Activated naive CD4-positive, alpha-beta T cell (primary cell): Measurements from ENCODE around the gene RAET1G.
"Not testable (repeated sequence)": the region's sequence is repeated elsewhere in the genome, so short reads cannot be mapped to it uniquely, and the experiment has no call there.

Experiments
- DNase-seq, 4 experiments: peaks; one replicate each; lab custom pipeline; 2025; lab: John Stamatoyannopoulos, UW

RAET1G gene

DNA sequence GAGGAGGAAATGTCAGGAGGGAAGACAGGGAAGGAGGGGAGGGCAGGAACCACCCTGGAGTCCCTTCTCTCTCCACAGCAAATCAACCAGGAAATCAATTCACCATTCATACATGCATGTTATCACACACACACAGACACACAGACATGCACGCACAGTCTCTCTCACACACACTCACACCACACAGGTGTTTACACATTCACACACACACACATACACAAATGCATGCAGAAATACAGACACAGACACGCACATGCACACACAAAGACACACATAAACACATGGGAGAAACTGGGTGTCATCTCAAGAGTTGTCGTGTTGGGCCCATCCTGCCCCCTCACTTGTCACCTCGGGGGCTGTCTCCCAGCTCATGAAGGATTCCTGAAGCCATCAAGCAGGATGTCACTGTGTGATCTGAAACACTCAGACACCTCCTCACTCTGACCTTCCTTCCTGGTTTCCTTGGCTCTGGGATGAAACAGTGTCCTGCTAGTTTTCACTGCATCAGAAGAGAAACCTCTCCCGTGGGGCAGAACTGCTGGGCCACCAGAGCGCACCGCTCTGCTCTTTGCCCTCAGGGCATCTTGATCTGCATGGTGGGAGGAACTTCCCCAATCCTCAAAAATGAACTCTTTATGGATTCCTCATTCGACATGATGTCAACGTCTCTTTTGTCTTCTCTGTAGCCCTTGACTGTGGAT lies 9.2 kb downstream of the RAET1G start:
- no peak for DNase-seq

DNA sequence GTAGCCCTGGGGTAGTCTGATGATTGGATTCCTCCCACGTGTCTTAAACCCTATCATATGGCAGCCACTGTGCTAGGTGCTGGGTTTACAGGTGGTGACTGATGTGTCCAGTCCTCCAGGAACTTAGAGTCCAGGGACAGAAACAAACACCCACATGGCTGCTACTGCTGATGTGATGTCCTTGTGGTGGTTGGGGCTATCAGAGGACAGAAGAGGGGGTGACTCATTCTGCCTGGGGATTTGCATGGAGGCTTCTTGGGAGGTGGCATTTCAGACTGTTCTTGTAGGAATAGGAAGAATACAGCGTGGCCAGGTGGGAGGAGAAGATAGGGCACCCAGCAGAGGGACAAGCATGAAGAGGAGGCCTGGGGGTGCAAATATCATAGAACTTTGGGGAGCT lies 9.8 kb downstream of the RAET1G start:
- DNase-seq = no peak

DNA sequence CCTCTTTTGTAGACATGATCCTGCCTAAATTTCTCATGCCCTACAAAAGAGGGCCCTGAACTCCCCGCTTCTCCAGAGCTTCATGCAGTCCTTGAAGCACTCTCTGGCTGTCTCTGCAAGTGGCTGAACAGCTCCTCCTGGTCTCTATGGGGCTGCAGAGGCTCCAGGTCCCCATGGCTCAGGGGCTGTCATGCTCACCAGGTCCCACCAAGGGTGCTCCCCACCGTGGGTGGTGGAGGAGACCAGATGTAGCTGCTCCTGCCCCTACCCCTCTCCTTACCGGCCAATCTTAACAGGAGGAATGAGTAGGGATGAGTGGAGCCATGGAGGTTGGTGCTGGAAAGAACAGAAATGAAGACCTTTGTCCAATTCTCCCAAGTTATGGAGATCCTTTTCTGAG lies 10.2 kb downstream of the RAET1G start:
- DNase-seq = not testable (repeated sequence)

DNA sequence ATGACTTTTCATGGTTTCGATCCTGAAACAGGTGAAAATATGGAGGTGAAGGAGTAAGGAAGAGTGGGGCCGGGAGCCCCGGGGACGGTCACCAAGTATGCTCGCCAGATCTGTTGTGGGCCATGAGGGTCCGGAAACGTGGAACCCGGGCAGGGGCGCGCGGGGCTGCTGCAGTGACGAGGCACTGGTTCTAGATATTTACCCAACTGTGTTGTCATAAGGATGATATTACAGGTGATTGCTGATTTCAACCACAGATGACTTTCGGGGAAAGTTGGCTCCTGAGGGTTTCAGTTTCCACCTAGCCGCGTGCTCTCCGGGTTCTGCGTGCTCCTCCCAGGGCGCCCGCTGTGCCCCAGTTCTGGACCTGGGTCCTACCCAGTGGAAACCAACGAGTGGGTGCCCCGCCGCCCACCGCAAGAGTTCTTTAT lies 12.2 kb downstream of the RAET1G start:
- no peak for DNase-seq

DNA sequence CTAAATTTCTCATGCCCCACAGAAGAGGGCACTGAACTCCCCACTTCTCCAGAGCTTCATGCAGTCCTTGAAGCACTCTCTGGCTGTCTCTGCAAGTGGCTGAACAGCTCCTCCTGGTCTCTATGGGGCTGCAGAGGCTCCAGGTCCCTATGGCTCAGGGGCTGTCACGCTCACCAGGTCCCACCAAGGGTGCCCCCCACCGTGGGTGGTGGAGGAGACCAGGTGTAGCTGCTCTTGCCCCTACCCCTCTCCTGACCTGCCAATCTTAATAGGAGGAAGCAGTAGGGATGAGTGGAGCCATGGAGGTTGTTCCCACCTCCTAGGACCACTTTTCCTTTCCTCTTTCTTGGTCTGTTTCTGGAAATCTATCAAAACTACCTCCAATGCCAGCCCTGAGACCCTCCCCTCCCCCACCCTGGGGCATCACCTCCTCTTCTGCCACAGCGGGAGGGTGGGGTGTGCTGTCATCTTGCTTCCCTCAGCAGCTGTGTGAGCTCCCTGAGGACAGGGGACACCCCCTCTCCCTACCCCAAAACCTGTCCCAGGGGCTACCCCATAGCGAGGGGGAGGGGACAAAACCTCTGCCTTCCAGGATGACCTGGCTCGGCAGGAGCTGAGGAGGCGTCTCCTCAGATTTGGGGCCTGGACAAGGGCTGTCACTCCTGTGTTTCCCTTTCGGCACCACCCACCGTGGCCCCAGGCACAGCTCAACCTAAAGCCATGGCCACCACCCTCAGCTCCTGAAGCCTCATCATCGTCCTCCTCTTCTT lies 13.0 kb downstream of the RAET1G start:
- no peak for DNase-seq

DNA sequence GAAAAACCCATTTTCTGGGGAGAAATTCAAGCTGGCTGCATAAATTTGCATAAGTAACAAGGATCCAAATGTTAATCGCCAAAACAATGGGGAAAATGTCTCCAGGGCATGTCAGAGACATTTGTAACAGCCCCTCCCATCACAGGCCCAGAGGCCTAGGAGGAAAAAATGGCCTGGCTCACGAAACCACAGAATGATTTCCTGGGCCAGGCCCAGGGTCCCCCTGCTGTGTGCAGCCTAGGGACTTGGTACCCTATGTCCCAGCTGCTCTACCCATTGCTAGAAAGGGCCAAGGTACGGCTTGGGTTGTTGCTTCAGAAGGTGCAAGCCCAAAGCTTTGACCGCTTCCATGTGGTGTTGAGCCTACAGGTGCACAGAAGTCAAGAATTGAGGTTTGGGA lies 14.4 kb downstream of the RAET1G start:
- not testable (repeated sequence) for DNase-seq

DNA sequence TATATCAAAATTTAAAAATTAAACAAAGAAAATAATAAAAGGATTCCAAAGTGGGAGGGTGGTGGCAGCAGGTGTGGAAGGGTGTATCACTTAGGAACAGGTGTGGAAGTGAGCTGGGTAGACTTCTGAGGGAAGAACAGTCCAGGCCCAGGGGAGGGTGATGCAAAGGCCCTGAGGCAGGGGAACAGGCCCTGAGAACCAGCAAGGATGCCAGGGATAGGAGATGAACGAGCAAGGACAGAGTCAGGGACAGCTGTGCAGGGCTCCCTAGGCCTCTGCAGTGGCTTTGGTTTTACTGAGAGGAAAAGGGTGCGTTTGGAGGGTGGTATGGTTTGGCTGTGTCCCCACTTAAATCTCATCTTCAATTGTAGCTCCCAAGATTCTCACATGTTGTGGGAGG lies 15.6 kb downstream of the RAET1G start:
- DNase-seq = no peak

DNA sequence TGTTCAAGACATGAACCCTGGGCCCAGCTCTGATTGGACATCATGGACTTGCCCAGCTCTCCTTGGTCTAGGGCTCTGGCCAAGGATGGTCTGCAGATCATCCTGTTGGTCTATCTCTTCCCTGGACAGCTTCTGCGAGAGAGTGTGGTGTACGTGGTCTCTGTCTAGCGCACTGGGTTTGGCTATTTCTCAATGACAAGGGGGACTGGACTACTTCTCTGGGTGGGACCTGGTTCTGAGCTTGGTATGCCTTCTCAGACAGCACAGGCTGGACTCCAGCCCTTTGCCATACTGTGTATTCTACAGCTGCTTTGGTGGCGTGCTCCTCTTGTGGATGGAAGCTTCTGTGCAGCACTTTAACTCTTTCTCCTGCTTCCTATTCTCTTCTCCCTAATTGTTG lies 16.5 kb downstream of the RAET1G start:
- DNase-seq = no peak

DNA sequence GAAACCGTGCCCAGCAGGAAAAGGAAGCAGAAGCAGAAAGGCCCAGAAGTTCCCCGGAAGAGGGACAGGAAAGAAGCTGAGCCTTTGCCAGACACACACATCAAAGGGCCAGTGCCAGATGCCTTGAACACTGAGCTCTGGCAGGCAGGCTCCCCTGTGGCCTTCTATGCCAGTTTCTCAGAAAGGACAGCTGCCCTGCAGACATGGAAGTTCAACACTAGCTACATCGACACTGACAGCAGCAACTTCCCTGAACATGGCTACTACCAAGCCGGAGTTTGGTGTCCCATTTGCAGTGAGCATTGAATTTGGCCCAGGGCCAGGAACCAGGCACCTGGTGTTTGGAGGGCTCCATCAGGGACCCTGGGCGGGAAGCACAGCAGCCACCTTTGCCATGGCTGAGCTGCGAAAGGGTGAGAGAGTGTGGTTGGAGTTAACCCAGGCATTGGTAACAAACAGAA lies 17.0 kb downstream of the RAET1G start:
- no peak for DNase-seq

DNA sequence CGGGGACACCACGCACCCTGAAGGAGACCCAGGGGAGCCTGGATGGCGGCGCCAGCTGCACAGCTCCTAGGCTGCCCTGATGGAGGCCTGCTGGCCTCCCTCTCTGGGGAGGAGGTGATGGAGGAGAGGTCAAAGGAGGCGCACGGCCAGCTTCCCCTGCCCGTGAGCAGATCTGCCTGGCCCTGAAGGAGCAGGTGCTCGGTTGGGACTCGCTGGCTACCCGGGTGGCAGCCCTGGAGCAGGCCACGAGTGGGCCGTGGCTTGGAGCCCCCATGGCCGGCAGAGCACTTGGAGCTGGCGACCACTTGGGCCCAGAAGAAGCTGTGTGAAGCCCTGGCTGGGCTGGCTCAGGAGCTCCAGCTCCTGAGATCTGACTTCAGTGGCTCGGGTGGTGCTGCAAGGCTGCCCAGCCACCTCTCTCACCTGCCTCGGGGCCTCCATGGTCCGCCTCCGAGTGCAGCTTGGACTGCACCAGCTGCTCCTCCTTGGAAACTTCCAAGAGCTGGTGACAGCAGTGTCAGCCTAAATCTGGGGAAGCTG lies 17.5 kb downstream of the RAET1G start:
- DNase-seq = no peak

DNA sequence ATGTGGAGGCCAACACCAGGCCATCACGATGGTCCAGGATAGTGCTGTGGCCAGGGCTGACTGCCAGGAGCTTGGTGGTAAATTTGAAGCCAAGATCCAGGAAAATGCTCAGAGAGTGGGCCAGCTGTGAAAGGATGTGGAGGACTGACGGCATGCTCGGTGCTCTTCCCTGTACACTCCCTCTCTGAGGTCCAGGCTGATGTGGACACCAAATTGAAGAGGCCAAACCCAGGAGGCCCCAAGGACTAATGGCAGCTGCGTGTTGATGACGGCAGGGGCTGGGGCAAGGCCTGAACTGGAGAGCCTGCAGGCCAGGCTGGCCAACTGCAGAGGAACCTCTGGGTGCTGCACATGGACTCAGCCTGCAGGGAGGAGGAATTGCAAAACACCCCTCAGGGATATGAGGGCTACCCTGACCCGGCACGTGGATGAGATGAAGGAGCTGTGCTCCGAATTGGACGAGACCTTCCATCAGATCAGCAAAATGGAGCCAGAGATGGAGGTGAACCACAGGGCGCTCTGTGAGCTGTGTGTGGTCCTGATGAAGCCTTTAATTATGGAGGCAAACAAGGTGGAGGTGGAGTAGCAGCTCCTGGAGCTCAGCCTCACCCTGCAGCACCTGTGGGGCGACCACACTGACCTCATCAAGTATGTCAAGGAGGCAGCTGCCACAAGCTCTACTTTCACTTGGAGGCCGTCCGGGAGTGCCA lies 18.1 kb downstream of the RAET1G start:
- no peak for DNase-seq

DNA sequence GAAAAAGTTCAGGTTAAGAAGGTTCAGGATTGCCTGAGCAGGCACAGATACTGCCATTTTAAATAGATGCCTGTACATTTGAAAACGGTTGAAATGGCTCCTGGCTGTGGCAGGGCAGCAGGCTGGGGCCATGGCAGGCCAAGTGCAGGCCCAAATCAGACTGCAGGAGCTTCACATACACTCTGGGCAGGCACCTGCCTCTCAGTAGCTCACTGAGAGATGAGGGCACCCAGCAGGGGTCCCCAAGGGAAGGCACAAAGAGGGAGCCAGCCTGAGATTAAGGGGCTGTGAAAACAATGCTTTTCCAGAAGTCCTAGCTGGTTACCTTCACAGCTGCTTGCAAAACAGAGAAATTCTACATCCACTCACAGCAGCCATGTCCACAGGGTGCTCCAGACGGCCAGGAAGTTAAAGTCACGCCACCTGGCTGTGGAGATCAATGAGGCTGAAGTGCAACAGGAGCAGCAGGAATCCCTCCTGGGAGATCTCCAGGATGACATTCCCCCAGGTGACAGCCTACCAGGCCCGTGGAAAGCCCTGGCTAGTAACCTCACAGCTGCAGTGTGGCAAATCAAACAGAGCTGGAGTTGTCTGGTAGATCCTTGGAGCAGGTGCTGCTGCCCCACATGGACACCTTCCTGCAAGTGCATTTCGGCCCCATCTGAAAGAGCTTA lies 18.8 kb downstream of the RAET1G start:
- no peak for DNase-seq

DNA sequence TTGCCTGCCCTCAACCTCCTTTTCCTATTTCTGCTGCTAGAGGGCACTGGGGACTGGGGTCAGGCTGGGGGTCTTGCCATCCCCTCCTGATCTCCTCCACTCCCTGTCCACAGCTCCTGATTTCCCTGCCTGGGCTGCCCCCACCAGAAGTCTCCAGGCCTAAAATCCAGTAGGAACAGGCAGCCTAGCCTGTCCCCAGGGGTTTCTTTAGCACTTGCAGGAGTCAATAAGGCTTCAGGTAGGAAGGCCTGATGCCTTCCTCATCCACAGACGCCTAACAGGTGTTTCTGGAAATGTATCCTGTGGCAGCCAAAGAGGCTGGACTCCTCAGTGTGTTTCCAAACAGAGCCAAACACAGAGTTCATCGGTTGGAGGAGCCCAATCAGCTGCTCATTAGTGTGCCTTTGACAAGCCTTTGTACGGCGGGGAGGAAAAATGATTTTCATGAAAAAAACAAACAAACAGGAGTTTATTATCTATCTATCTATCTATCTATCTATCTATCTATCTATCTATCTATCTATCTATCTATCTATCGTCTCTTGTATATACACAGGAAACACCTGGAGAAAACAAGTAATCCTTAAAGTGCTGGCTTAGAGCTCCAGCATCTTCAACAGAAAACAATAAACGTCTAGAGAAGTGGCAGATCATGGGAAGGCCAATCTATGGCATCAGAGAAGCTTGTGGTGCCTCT lies 21.3 kb downstream of the RAET1G start:
- no peak for DNase-seq

DNA sequence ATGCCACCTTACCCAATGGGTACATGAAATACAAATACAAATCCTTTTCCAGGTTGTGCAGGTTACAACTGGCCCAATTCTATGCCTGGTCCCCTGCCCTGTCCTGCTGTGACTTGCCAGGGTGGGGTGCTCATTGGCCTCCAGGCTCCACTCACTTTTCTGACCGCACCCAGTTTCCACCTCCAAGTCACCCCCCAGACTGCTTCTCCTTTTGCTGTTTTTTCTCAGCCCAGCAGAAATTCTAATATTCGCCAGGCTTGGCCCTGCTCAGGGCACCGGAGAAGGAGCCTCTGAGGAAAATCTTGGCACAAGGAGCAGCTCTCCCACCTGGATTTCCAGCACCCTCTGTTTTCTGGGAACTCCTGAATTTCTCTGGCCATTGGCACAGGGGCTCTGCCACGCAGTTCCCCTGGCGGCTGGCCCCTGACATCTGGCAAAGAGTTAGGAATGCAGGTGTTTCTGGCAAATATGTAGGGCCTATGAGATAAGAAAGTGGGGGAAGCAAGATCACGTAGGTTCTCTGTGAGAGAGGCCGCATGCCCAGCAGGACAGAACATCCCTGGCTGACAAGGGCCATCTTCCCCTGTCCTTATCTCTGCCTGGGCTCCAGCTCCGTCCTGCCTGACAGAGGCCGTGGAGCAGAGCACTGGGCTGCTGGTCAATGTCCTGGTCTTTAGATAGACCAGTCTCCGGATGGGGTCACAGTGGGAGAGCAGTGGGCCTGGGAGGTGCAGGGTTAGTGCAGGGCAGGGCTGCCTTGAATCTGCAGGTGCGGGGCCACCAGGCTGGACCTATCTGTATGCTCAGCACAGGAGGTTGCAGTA lies 22.1 kb downstream of the RAET1G start:
- no peak for DNase-seq

DNA sequence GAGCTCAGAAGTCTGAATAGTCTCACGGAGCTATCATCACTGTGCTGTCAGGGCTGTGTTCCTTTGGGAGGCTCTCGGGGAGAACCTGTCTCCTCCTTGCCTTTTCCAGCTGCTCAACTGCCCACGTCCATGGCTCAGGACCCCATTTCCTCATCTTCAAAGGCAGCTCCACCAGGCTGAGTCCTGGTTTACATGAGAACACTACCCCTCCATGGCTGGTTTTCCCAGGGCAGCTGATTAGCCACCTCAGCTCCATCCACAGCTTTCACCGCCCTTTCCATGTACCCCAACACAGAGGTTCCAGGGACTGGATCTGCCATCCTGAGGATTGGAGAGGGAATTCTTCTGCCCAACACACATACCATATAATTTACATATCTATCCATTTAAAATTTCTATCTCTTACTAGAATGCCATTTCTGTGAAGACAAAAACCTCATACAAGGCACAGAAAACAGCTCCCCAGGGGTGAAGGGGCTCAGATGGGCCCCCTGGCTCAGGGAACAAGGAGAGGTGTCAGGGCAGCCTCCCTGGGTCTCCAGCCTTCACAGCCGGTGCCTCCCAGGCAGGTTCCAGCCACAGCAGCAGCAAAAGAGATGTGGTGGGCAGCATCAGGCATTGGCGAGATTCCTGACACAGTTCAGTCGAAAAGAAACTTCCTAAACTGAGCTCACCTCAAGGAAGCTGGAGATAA lies 22.8 kb downstream of the RAET1G start:
- DNase-seq = no peak

DNA sequence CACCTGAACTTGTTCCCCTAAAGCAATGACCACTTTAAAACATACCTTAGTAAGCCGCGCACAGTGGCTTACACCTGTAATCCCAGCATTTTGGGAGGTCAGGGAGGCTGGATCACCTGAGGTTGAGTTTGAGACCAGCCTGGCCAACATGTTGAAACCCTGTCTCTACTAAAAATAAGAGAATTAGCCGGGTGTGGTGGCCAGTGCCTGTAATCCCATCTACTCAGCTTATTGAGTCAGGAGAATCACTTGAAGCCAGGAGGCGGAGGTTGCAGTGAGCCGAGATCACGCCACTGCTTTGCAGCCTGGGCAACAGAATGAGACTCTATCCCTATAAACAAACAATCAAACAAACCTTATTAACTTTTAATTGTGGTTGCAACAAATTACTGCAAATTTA lies 23.4 kb downstream of the RAET1G start:
- no peak for DNase-seq

DNA sequence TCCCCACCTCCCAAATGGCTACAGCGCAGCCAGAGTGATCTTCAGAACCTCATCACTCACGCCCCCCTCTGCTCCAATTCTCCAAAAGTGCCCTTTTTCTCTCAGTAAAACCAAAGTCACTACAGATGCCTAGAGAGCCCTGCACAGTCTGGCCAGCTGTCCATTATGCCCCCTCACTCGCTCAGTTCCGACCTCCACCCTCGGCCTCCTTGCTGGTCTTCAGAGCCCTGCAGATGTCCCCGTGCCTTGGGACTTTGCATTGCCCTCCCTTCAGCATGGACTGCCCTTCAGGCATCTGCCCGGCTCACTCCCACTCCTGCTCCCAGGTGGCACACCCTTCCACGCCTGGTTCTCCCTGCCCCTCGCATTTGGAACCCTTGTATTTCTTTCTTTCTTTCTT lies 24.0 kb downstream of the RAET1G start:
- no peak for DNase-seq

DNA sequence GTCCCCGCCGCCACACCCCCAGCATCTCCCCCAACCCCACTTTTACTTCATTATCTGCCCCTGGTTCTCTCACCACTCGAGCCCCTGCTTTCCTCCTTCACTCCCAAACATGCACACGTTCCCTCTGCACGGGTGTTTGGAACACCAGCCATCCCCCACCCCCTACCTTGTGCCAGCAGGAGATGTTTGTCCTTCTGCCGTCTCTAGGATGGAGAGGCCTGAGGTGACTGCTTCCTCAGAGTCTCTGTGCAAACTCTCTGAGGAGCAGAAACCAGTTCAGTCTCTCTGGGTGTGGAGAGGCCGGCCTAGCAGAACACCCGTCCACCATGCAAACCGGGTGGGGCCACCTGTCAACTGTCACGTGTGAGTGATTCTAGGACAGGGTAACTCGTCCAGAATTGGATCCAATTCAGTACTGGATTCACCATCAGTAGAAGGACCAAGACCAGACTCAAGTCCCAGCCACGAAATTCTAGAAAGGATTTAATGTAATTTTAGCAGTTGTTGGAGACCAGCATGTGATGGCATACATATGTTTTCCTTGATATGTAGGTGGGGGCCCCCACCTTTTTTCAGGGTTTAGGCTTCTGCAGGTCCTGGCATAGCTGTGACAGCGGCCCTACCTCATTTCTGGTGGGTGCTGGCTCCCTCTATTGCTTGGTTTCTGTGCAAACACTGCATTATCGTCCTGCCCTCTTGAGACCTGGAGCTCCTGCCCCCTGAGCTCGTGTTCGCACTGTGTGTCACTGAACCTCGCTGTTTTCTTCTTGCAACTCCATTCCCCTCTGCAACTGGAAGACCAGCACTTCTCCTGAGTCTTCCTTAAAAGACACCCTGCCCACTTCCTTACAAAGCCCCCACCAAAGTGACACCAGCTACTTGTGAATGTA lies 24.8 kb downstream of the RAET1G start, which contains the start of gene RAET1E:
TSS of gene RAET1E (minus strand) at position 259 of the 890 bp plus-strand sequence. CDS start 7,212 bp downstream, outside the sequence.
- no peak for DNase-seq
